HEK293 (cell line): Measurements from ENCODE around the gene VTA1.

Experiments used
- CTCF ChIA-PET: fragments of 350-600 bp; formaldehyde crosslinking; extraction: SDS; loops from one replicate; lab custom pipeline; 2021; ENCODE audit warnings: antibody characterized with exemption; lab: Yijun Ruan, JAX
- POLR2A ChIA-PET: fragments of 300-600 bp; formaldehyde crosslinking; extraction: SDS; loops from one replicate; lab custom pipeline; 2020; ENCODE audit warnings: antibody characterized with exemption, inconsistent platforms; lab: Yijun Ruan, JAX
- H3K27ac ChIP-seq: fragments of 200-500 bp; sonication (Bioruptor generic); 2 replicates; pipeline ENCODE4 v1.5.1; 2014; ENCODE audit warnings: low read depth, low read length, control low read depth, inconsistent platforms; ENCODE audit errors: extremely low read depth
- H3K36me3 ChIP-seq, 2 experiments: fragments of 200-500 bp in 1 of 2; sonication (Bioruptor generic) in 1 of 2; 1 replicate in 1 of 2; 2 replicates in 1 of 2; pipeline ENCODE4 v1.5.1; 2014 to 2017; ENCODE audit warnings: inconsistent platforms in 2 of 2, low read length in 2 of 2; ENCODE audit not compliant: control insufficient read depth in 2 of 2, insufficient read depth in 1 of 2
- H3K4me1 ChIP-seq: fragments of 200-500 bp; sonication (Bioruptor generic); 2 replicates; pipeline ENCODE4 v1.5.1; 2014; ENCODE audit warnings: mild to moderate bottlenecking, low read length, inconsistent platforms; ENCODE audit not compliant: control insufficient read depth, insufficient read depth
- H3K4me3 ChIP-seq: 2 replicates; pipeline ENCODE4 v1.5.1; 2011; ENCODE audit warnings: low read depth, mild to moderate bottlenecking, control low read depth, low read length, moderate library complexity
- H3K9me3 ChIP-seq: fragments of 200-500 bp; sonication (Bioruptor generic); 2 replicates; pipeline ENCODE4 v1.5.1; 2014; ENCODE audit warnings: low read depth, low read length, inconsistent platforms; ENCODE audit not compliant: control insufficient read depth, insufficient read depth
- GLIS2 ChIP-seq: fragments of 450-650 bp; formaldehyde crosslinking; IDR thresholded peaks from 2 replicates; pipeline ENCODE4 v1.5.1; 2016; ENCODE audit warnings: missing biosample characterization, missing genetic modification characterization
- REST ChIP-seq: fragments of 450-650 bp; formaldehyde crosslinking; IDR thresholded peaks from 2 replicates; pipeline ENCODE4 v1.5.1; 2016; ENCODE audit warnings: missing biosample characterization, missing genetic modification characterization
- TRIM28 ChIP-seq: IDR thresholded peaks from 2 replicates; pipeline ENCODE4 v1.6.1; 2011; ENCODE audit warnings: low read length, control low read depth, borderline replicate concordance
- YY1 ChIP-seq: fragments of 450-650 bp; formaldehyde crosslinking; IDR thresholded peaks from 2 replicates; pipeline ENCODE4 v1.5.1; 2018; ENCODE audit warnings: missing biosample characterization, missing genetic modification characterization
- ZBTB11 ChIP-seq: fragments of 450-650 bp; formaldehyde crosslinking; conservative IDR thresholded peaks from 2 replicates; pipeline ENCODE4 v1.5.1; 2016; ENCODE audit warnings: low read depth, missing biosample characterization, missing genetic modification characterization
- ZNF148 ChIP-seq: fragments of 450-650 bp; formaldehyde crosslinking; IDR thresholded peaks from 2 replicates; pipeline ENCODE4 v1.5.0; 2017; ENCODE audit warnings: missing biosample characterization, missing genetic modification characterization, borderline replicate concordance
- ZNF23 ChIP-seq: fragments of 450-650 bp; formaldehyde crosslinking; IDR thresholded peaks from 2 replicates; pipeline ENCODE4 v1.5.1; 2016; ENCODE audit warnings: missing biosample characterization, missing genetic modification characterization, borderline replicate concordance
- ZNF302 ChIP-seq: fragments of 450-650 bp; formaldehyde crosslinking; IDR thresholded peaks from 2 replicates; pipeline ENCODE4 v1.5.1; 2016; ENCODE audit warnings: missing biosample characterization, missing genetic modification characterization, low read depth
- ZNF423 ChIP-seq: fragments of 450-650 bp; formaldehyde crosslinking; IDR thresholded peaks from 2 replicates; pipeline ENCODE4 v1.5.1; 2016; ENCODE audit warnings: missing biosample characterization, missing genetic modification characterization
- ZNF514 ChIP-seq: fragments of 450-650 bp; formaldehyde crosslinking; IDR thresholded peaks from 2 replicates; pipeline ENCODE4 v1.5.1; 2016; ENCODE audit warnings: missing biosample characterization, missing genetic modification characterization
- ZNF518A ChIP-seq: fragments of 450-650 bp; formaldehyde crosslinking; conservative IDR thresholded peaks from 2 replicates; pipeline ENCODE4 v1.5.1; 2016; ENCODE audit warnings: low read depth, missing biosample characterization, missing genetic modification characterization
- ZNF558 ChIP-seq: fragments of 450-650 bp; formaldehyde crosslinking; IDR thresholded peaks from 2 replicates; pipeline ENCODE4 v1.5.1; 2016; ENCODE audit warnings: missing biosample characterization, missing genetic modification characterization
- ZNF658 ChIP-seq: fragments of 450-650 bp; formaldehyde crosslinking; IDR thresholded peaks from 2 replicates; pipeline ENCODE4; 2016; ENCODE audit warnings: missing biosample characterization, missing genetic modification characterization
- ZNF664 ChIP-seq: fragments of 450-650 bp; formaldehyde crosslinking; IDR thresholded peaks from 2 replicates; pipeline ENCODE4 v1.5.1; 2016; ENCODE audit warnings: missing biosample characterization, missing genetic modification characterization
- ZNF843 ChIP-seq: fragments of 450-650 bp; formaldehyde crosslinking; IDR thresholded peaks from 2 replicates; pipeline ENCODE4 v1.5.1; 2016; ENCODE audit warnings: missing biosample characterization, missing genetic modification characterization

The VTA1 gene

GRCh38 chr6:142265476-142265875 lies 118.4 kb downstream of the VTA1 start (continued):
- TF ChIP-seq ZNF658 (tag by site-specific recombination) (no peak), ZNF558 (tag by site-specific recombination) (no peak), ZNF302 (tag by site-specific recombination) (no peak)

- no peaks in the 10 kb centered on the region for H3K9me3 ChIP-seq
- CTCF ChIA-PET = interaction anchor here (1.0 kb wide), 1 partner anchor 36 kb away, joined by 3 read pairs; no protein-coding TSS in a partner anchor
- no peak overlapping the region for H3K27ac ChIP-seq
Observed at GRCh38 chr6:142266060-142266459, 119.0 kb downstream of the VTA1 start.

GRCh38 chr6:142271476-142271875 lies 124.4 kb downstream of the VTA1 start:
- no peak overlapping the region for H3K4me3 ChIP-seq
- H3K4me1 ChIP-seq = no peaks in the 10 kb centered on the region
- no peaks in the 10 kb centered on the region for H3K9me3 ChIP-seq
- no peak overlapping the region for H3K27ac ChIP-seq
- ChIA-PET CTCF (no interaction called here), POLR2A (no interaction called here)
- H3K36me3 ChIP-seq = no peaks in the 10 kb centered on the region
- TF ChIP-seq ZNF843 (tag by site-specific recombination) (no peak), ZNF423 (no peak), REST (no peak), ZNF664 (tag by site-specific recombination) (no peak), ZNF23 (tag by site-specific recombination) (no peak), GLIS2 (tag by site-specific recombination) (no peak), YY1 (no peak), ZNF518A (no peak), TRIM28 (no peak), ZBTB11 (tag by site-specific recombination) (no peak)

More at GRCh38 chr6:142266060-142266459, 119.0 kb downstream of the VTA1 start:
- no peak overlapping the region for H3K4me3 ChIP-seq
- no peaks in the 10 kb centered on the region for H3K4me1 ChIP-seq
- TF ChIP-seq ZNF514 = no peak
- TF ChIP-seq ZNF148 (tag by site-specific recombination) = no peak
- POLR2A ChIA-PET = no interaction called here
- no peaks in the 10 kb centered on the region for H3K36me3 ChIP-seq
